GM12891 (cell line): ENCODE measurements around the gene CAPN2. TPM values are rescaled to one million over a fixed set of nuclear protein-coding genes. Genes with fewer than 3 reads are reported as not detected.

Experiments
- DNase-seq: peaks from one replicate; pipeline ENCODE4 v3.0.0; 2011; ENCODE audit warnings: low spot score; ENCODE audit not compliant: insufficient read length
- FAIRE-seq: peaks from 2 replicates; lab custom pipeline; 2011; peaks lifted over from hg19 to GRCh38; lab: Jason Lieb, UNC
- PAX5 ChIP-seq: IDR thresholded peaks from 2 replicates; pipeline ENCODE4 v1.6.1; 2011; ENCODE audit warnings: low read length, moderate library complexity, mild to moderate bottlenecking; ENCODE audit not compliant: insufficient read depth, severe bottlenecking
- POLR2A ChIP-seq: IDR thresholded peaks from 2 replicates; pipeline ENCODE4 v1.6.1; 2011; ENCODE audit warnings: low read depth, low read length, control low read depth
- POLR2AphosphoS5 ChIP-seq: IDR thresholded peaks from 2 replicates; pipeline ENCODE4 v1.6.1; 2011; ENCODE audit warnings: low read depth, low read length, control low read depth
- POU2F2 ChIP-seq: IDR thresholded peaks from 2 replicates; pipeline ENCODE4 v1.6.1; 2011; ENCODE audit warnings: low read depth, mild to moderate bottlenecking, control low read depth, low read length, moderate library complexity
- SPI1 ChIP-seq: IDR thresholded peaks from 2 replicates; pipeline ENCODE4 v1.6.1; 2011; ENCODE audit warnings: low read depth, low read length, control low read depth
- TAF1 ChIP-seq: IDR thresholded peaks from 2 replicates; pipeline ENCODE4 v1.6.1; 2011; ENCODE audit warnings: low read depth, low read length, control low read depth
- polyA plus RNA-seq: library from polyadenylated mRNA; unstranded; fragments of >200 nt; gene quantifications from one replicate; pipeline ENCODE4 v1.2.1, GENCODE V29; 2012; ENCODE audit warnings: low read depth, missing spikeins, inconsistent platforms; ENCODE audit not compliant: missing spikeins

The CAPN2 gene
- 1.9 TPM for polyA plus RNA-seq

GRCh38 chr1:223712194-223712849, at the start of gene CAPN2:
Gene CAPN2, plus strand, starts transcription at chr1:223712539. Its CDS starts 102 bp downstream, at chr1:223712641.
- FAIRE-seq (peak; percentile 66), DNase-seq (peak; percentile 68)
- no peak for TF ChIP-seq POLR2A
- no peak for TF ChIP-seq PAX5

- no peak for DNase-seq
- no peak for TF ChIP-seq PAX5
- TF ChIP-seq SPI1: no peak
- TF ChIP-seq POLR2A: no peak
- TF ChIP-seq TAF1: no peak
- no peak for TF ChIP-seq POU2F2
- TF ChIP-seq POLR2AphosphoS5: no peak
- no peak for FAIRE-seq
Observed at GRCh38 chr1:223662943-223663342, 49.4 kb upstream of the CAPN2 start.

GRCh38 chr1:223664106-223664505, 48.2 kb upstream of the CAPN2 start:
- TF ChIP-seq POU2F2 (no peak), SPI1 (no peak), TAF1 (no peak), POLR2AphosphoS5 (no peak), PAX5 (no peak), POLR2A (no peak)

GRCh38 chr1:223665592-223666312, 46.6 kb upstream of the CAPN2 start, which contains the start of gene CAPN8:
Gene CAPN8, minus strand, starts transcription at chr1:223665701. Its CDS starts 55 bp downstream, at chr1:223665646.
- DNase-seq (no peak), FAIRE-seq (no peak)
- no peak for TF ChIP-seq POLR2A
- no peak for TF ChIP-seq TAF1
- TF ChIP-seq PAX5: no peak
- no peak for TF ChIP-seq SPI1
- TF ChIP-seq POU2F2: no peak
- TF ChIP-seq POLR2AphosphoS5: no peak

More at GRCh38 chr1:223664106-223664505, 48.2 kb upstream of the CAPN2 start:
- DNase-seq (no peak), FAIRE-seq (no peak)

GRCh38 chr1:223667484-223668182, 44.7 kb upstream of the CAPN2 start:
- DNase-seq (no peak), FAIRE-seq (no peak)
- TF ChIP-seq POLR2A (no peak), POLR2AphosphoS5 (no peak), PAX5 (no peak), POU2F2 (no peak), SPI1 (no peak), TAF1 (no peak)

- no peak for TF ChIP-seq POLR2A
- no peak for TF ChIP-seq POLR2AphosphoS5
- no peak for TF ChIP-seq PAX5
- TF ChIP-seq TAF1: no peak
- TF ChIP-seq SPI1: no peak
- FAIRE-seq (no peak), DNase-seq (no peak)
Observed at GRCh38 chr1:223669003-223669795, 43.1 kb upstream of the CAPN2 start.

GRCh38 chr1:223670458-223671159, 41.7 kb upstream of the CAPN2 start:
- DNase-seq (no peak), FAIRE-seq (no peak)
- TF ChIP-seq TAF1: no peak
- TF ChIP-seq POLR2AphosphoS5: no peak
- TF ChIP-seq POLR2A: no peak
- TF ChIP-seq POU2F2: no peak
- TF ChIP-seq PAX5: no peak
- no peak for TF ChIP-seq SPI1

GRCh38 chr1:223674119-223674890, 38.0 kb upstream of the CAPN2 start:
- DNase-seq (no peak), FAIRE-seq (no peak)
- TF ChIP-seq POLR2AphosphoS5 (no peak), SPI1 (peak; percentile 50; the same call in 1 of the 2 replicates)
